NCI-H460 (cell line): ENCODE data around the gene NKAPD1. TPM values are rescaled to one million over a fixed set of nuclear protein-coding genes. Genes with fewer than 3 reads are reported as not detected.

Source experiments
- DNase-seq: peaks from one replicate; pipeline ENCODE4 v3.0.0-alpha.2; 2016; ENCODE audit warnings: low read depth; ENCODE audit errors: extremely low read depth
- small RNA-seq, 2 experiments: library from RNA; depleted of rRNA; stranded (forward); fragments of <200 nt; gene quantifications; one replicate each; pipeline ENCODE3, GENCODE V24; 2014
- total RNA-seq: library from RNA; depleted of rRNA; stranded (reverse); fragments of >200 nt; shearing (Covaris generic); gene quantifications from 2 replicates; pipeline ENCODE4 v1.2.3, GENCODE V29; 2014; rRNA removed

The NKAPD1 gene
- total RNA-seq, 1 experiment from 2014 or later, result 20.3 TPM

GRCh38 chr11:112134473-112134872 is 60.4 kb downstream of the NKAPD1 start:
- DNase-seq, result no peak

Small RNAs within 50 kb of the gene (small RNA-seq; reads per million reads assigned to genes)
- 0 reads per million in 2 experiments for gene AP000907.3
- gene RNU6-893P, result 0 reads per million in 2 experiments

Other genes with a start within 250 kb of the NKAPD1 start
- gene ALG9, start 202.7 kb upstream of the NKAPD1 start, total RNA-seq, result 39.9 and 47.5 TPM in 2 replicates
- gene FDXACB1, start 195.1 kb upstream of the NKAPD1 start, total RNA-seq, result 3.1 and 4.7 TPM in 2 replicates
- 32.0 and 38.6 TPM in 2 replicates for gene CFAP68, start 194.8 kb upstream of the NKAPD1 start, total RNA-seq
- 10.4 and 12.4 TPM in 2 replicates for gene CRYAB, start 162.5 kb upstream of the NKAPD1 start, total RNA-seq
- gene HSPB2, start 161.6 kb upstream of the NKAPD1 start, total RNA-seq, result not detected in 2 replicates
- gene C11orf52, start 155.4 kb upstream of the NKAPD1 start, total RNA-seq, result 0.25 TPM in 1 of 2 replicates, not detected in the other
- gene DIXDC1, start 137.0 kb upstream of the NKAPD1 start, total RNA-seq, result 6.3 and 7.4 TPM in 2 replicates
- 57.8 and 59.1 TPM in 2 replicates for gene DLAT, start 48.9 kb upstream of the NKAPD1 start, total RNA-seq
- gene PIH1D2, start 282 bp upstream of the NKAPD1 start, total RNA-seq, result 1.8 and 2.8 TPM in 2 replicates
- 63.3 and 69.5 TPM in 2 replicates for gene TIMM8B, start 12.5 kb downstream of the NKAPD1 start, total RNA-seq
- 143 and 152 TPM in 2 replicates for gene SDHD, start 12.6 kb downstream of the NKAPD1 start, total RNA-seq
- 4.2 and 6.0 TPM in 2 replicates for gene IL18, start 89.8 kb downstream of the NKAPD1 start, total RNA-seq
- 0.10 TPM in 1 of 2 replicates, not detected in the other for gene TEX12, start 93.1 kb downstream of the NKAPD1 start, total RNA-seq
- 0.50 and 1.0 TPM in 2 replicates for gene BCO2, start 101.2 kb downstream of the NKAPD1 start, total RNA-seq
- 73.7 and 86.2 TPM in 2 replicates for gene PTS, start 152.1 kb downstream of the NKAPD1 start, total RNA-seq
- gene PLET1, start 186.6 kb downstream of the NKAPD1 start, total RNA-seq, result not detected in 2 replicates